ENCODE measurements around the gene LYVE1.

The LYVE1 gene

GRCh38 chr11:10540915-10541560 is 27.4 kb downstream of the LYVE1 start, which contains the start of gene RNF141:
Gene RNF141 (minus strand): TSS chr11:10541187. CDS start chr11:10534158, 7,029 bp downstream.
- no peaks in the 10 kb centered on the region for H3K27me3 ChIP-seq
- peaks cover 0 to 42% (median 17%) of the 10 kb centered on the region in 4 donors for H3K4me1 ChIP-seq
- intact Hi-C loops (cut with DNase I; ENCODE audit: low total_unique reads), result no loop called here
- no peaks in the 10 kb centered on the region for H3K9me3 ChIP-seq
- DNase-seq, result peak; percentile 93 to 97
- peak; percentile 82 to 83 for TF ChIP-seq CTCF (IDR thresholded peaks at IDR 0.05)
- H3K4me3 ChIP-seq, result peak within 1 kb of the TSS; percentile 88 to 89
- H3K27ac ChIP-seq, result peak within 1 kb of the TSS; percentile 92
- no peaks in the 10 kb centered on the region for H3K36me3 ChIP-seq

DNA sequence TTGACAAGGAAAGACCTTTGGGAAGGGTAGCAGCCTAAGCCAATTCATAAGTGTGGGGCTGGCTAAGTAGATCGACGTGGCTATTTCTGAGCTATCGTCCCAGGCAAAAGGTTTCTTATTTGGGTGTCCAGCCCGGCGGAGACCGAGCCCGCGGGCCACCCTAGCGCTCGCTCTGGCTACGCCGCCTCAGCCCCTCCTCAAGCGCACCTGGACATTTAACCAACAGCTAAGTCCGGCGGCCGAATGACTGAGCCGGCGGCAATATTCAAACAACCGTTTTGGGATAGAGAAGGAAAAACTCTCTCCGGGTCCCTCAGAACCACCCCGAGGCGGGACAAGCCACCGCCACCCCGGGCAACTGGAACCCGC is 27.9 kb downstream of the LYVE1 start:
- peak overlapping the region; percentile 88 to 89 for H3K4me3 ChIP-seq
- DNase-seq, result no peak
- H3K27me3 ChIP-seq, result no peaks in the 10 kb centered on the region
- no peaks in the 10 kb centered on the region for H3K9me3 ChIP-seq
- TF ChIP-seq CTCF (IDR thresholded peaks at IDR 0.05), result no peak
- H3K4me1 ChIP-seq, result peaks cover 0 to 47% (median 20%) of the 10 kb centered on the region in 4 donors
- no peaks in the 10 kb centered on the region for H3K36me3 ChIP-seq
- intact Hi-C loops (cut with DNase I; ENCODE audit: low total_unique reads), result no loop called here
- H3K27ac ChIP-seq, result peak overlapping the region; percentile 92

DNA sequence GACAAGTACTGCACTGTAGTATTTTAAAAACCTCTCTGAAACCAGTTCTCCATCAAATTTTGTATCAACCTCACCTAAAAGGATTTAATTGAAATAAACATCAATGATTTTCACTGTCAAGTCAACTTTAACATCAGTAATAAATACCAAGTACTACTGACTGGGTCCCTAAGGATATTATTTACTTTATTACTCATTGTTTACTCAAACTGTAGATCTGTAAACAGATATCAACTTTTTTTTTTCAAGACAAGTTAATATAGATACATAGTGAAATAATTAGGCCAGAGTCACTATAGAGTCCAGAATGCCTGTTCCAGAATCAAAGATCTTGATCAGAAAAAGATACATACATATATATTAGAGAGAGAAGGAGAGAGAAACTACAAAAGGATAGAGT is 29.1 kb downstream of the LYVE1 start:
- no peak for TF ChIP-seq CTCF (IDR thresholded peaks at IDR 0.05)
- Histone ChIP-seq H3K36me3 (no peaks in the 10 kb centered on the region), H3K4me1 (peaks cover 0 to 49% (median 21%) of the 10 kb centered on the region in 4 donors), H3K27me3 (no peaks in the 10 kb centered on the region), H3K4me3 (peak overlapping the region; percentile 88 to 89), H3K27ac (peak overlapping the region in 1 of 2 donors; percentile 92), H3K9me3 (no peaks in the 10 kb centered on the region)
- no peak for DNase-seq
- intact Hi-C loops (cut with DNase I; ENCODE audit: low total_unique reads), result no loop called here

DNA sequence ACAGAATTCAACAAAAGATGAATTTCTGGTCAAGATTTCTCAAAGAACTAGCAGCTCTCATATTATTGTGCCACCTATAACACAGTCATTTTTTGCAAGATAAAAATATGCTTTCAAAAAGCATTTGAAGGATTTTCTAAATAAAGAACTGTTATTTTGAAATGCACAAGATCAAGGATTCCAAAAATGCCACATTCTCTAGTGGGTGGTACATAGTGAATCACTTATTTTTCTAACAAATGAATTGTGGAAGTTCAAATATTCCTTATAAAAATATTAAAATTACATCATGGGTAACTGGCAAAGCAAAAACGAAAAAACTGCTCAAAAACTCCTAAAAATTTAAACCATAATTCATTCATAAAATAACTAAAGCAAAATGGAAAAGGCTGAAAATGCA is 29.5 kb downstream of the LYVE1 start:
- intact Hi-C loops (cut with DNase I; ENCODE audit: low total_unique reads), result no loop called here
- peak overlapping the region in 1 of 2 donors; percentile 92 for H3K27ac ChIP-seq
- H3K9me3 ChIP-seq, result no peaks in the 10 kb centered on the region
- TF ChIP-seq CTCF (IDR thresholded peaks at IDR 0.05), result no peak
- no peak for DNase-seq
- no peak overlapping the region for H3K4me3 ChIP-seq
- H3K4me1 ChIP-seq, result peaks cover 0 to 49% (median 21%) of the 10 kb centered on the region in 4 donors
- H3K36me3 ChIP-seq, result peaks cover 0 to under 1% (median 0%) of the 10 kb centered on the region in 3 donors
- no peaks in the 10 kb centered on the region for H3K27me3 ChIP-seq

GRCh38 chr11:10537600-10537999 is 30.9 kb downstream of the LYVE1 start:
- peak overlapping the region; percentile 27 to 92 for H3K27ac ChIP-seq
- no peaks in the 10 kb centered on the region for H3K9me3 ChIP-seq
- intact Hi-C loops (cut with DNase I; ENCODE audit: low total_unique reads), result no loop called here
- no peaks in the 10 kb centered on the region for H3K27me3 ChIP-seq
- peaks cover 6 to 12% (median 6%) of the 10 kb centered on the region in 3 donors for H3K36me3 ChIP-seq
- TF ChIP-seq CTCF (IDR thresholded peaks at IDR 0.05), result no peak
- DNase-seq, result no peak
- H3K4me3 ChIP-seq, result no peak overlapping the region
- peaks cover 0 to 49% (median 21%) of the 10 kb centered on the region in 4 donors for H3K4me1 ChIP-seq
